ENCODE measurements around the gene FBLN5.

DNA sequence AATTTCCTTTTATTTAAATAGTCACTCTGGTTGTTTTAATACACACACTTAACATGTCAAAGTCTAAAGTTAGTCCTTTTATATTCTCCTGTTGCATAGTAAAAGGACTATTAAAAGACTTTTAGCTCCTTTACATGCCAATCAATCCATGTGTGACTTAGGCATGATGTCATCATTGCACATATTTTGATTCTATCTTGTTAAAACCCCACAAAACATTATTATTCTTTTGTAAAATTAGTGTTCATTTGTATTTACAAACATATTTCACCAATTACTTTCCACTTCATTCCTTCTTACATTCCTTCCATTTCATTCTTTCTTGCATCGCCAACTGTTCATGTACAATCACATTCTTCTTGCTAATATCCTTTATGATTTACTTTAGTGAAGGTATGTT is 119.7 kb downstream of the FBLN5 start:
- TF ChIP-seq, protein P1, sequence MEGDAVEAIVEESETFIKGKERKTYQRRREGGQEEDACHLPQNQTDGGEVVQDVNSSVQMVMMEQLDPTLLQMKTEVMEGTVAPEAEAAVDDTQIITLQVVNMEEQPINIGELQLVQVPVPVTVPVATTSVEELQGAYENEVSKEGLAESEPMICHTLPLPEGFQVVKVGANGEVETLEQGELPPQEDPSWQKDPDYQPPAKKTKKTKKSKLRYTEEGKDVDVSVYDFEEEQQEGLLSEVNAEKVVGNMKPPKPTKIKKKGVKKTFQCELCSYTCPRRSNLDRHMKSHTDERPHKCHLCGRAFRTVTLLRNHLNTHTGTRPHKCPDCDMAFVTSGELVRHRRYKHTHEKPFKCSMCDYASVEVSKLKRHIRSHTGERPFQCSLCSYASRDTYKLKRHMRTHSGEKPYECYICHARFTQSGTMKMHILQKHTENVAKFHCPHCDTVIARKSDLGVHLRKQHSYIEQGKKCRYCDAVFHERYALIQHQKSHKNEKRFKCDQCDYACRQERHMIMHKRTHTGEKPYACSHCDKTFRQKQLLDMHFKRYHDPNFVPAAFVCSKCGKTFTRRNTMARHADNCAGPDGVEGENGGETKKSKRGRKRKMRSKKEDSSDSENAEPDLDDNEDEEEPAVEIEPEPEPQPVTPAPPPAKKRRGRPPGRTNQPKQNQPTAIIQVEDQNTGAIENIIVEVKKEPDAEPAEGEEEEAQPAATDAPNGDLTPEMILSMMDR (IDR thresholded peaks at IDR 0.05), result no peak
- no peak for TF ChIP-seq POLR2A (IDR thresholded peaks at IDR 0.05)
